Stimulated activated CD8-positive, alpha-beta memory T cell treated with anti-CD3 and anti-CD28 coated beads, Interleukin-15, amount 100 ng/mL, for 4 hours (primary cell): ENCODE data around the gene NAA16.

Source experiments
- DNase-seq, 2 donors: peaks; one replicate each; pipeline ENCODE4 v3.0.0-alpha.2; 2020; ENCODE audit warnings: low read depth in 2 of 2

Gene NAA16

DNA sequence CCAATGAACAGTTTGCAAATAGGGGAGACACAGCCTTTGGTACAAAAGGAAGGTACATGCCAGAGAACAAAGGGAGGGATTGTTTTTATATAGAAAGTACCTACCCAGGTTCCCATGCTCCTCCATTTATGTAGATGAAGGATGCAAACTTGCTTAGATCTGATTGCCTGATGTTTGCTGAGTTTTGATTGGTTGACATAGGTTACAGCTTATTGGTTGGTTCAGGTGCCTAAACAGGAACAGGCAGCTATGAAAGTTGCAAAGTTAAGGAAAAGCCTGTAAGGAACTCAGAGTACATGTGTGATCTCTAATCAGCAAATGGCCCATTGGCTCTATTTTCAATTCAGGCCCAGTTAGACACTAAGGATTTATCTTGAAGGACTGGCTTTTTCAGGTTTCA lies 6.5 kb upstream of the NAA16 start:
- DNase-seq = no peak

- DNase-seq = no peak
These were observed 4.6 kb upstream of the NAA16 start for GRCh38 chr13:41306271-41307145.

GRCh38 chr13:41307884-41308640 lies 3.0 kb upstream of the NAA16 start:
- DNase-seq = no peak

DNA sequence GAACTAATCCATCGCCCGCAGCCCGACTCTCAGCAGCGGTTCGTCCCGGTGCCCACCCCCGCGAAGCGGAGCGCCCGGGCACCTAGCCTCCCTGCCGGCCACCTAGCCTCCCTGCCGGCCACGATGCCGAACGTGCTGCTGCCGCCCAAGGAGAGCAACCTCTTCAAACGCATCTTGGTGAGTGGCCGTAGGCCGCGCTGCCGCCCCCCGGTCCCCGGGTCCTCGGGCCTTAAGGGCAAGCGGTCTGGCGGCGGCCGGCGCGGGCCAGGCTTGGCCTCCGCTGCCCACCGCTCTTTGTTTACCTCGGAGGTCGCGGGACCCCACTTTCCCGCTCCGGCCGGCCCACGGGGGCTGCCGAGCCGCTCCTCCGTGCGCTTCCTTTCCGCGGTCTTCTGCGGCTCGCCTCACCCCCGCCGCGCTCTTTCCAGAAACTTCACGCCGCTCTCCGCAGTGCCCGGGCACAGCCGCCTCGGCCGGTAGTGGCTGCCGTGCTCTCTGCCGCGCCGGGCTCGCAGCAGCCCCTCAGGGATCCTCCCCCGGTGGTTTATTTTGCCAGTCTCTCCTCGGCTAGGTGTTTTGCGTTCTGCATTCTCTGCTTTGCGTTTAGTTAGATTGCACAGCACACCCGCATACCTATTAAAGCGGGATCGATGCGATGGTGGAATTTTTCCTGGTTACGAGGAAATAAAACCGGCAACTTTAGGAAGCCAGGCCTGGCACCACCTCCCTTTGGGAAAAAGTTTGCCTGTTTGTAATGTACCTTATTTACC lies 524 bp downstream of the NAA16 start:
- DNase-seq = peak; percentile 22 to 37

- no peak for DNase-seq
These were observed 1.1 kb downstream of the NAA16 start for GRCh38 chr13:41312176-41312500.

DNA sequence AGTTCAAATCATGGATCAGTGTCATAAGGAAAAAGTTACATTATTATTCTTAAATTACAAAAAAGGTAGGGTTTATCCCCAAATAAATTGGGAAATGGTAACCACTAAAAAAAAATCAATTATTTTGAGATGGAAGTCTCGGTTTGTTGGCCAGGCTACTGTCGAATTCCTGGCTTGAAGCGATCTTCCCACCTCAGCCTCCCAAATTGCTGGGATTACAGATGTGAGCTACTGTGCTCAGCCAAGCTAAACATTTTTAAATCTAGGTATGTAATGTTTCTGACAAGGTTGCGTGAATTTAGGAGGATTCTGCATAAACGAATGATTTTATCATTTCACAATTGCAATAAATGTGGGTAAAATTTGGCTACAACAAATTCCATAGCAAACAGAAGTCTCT lies 2.0 kb downstream of the NAA16 start:
- no peak for DNase-seq

DNA sequence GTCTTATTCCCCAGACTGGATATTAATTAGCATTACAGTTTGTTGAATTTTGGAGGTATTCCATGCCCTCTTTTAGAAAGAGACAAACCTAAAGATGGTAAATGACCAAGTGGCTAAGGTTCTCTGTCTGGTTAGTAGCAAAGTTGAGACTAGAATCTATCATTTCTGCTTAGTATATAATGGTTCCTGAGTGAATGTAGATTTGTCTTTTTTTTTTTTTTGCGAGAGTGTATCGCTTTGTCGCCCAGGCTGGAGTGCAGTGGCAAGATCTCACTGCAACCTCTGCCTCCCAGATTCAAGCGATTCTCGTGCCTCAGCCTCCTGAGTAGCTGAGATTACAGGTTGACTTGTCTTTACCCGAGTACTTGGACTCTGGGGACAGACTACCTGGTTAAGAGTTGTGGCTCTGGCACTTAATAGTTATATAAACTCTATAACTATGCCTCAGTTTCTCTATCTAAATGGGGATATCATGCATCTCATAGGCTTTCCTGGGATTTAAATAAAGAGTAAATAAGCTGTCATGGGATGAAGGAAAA lies 2.7 kb downstream of the NAA16 start:
- no peak for DNase-seq

DNA sequence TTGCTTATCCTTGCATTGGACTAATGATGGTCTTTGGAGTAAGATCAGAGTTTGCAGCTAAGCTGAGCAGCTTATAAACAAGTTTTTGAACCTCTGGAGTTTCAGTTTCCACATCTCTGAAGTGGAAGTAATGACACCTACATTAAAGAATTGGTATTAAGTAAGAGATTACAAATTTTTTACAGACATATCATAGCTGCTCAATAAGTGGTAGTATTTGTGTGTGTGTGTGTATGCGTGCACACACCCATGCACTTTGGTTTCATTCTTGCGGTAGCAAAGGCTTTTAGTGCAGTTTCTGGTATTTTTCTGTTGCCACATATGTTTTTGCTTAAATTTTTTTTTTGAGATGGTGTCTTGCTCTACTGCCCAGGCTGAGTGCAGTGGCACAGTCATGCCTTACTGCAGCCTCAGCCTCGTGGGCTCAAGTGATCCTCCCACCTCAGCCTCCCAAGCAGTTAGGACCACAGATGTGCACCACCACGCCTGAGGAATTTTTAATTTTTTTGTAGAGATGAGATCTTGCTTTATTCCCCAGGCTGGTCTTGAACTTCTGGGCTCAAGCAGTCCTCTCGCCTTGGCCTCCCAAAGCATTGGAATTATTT lies 4.5 kb downstream of the NAA16 start:
- DNase-seq = no peak

GRCh38 chr13:41317243-41317642 lies 6.2 kb downstream of the NAA16 start:
- no peak for DNase-seq

- DNase-seq = no peak
These were observed 14.7 kb downstream of the NAA16 start for GRCh38 chr13:41325752-41326151.

DNA sequence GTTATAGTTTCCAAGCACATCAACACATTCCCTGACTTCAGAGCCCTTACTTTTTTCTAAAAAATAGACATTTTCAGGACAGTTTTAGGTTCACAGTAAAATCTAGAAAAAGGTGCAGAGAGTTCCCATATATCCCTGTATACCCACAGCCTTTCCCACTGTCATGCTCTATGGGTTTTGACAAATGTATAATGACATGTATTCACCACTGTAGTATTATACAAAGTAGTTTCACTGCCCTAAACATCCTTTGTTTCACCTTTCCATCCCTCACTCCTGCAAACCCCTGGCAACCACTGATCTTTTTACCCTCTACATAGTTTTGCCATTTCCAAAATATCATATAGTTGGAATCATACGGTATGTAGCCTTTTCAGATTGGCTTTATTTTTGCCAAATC lies 15.6 kb downstream of the NAA16 start:
- no peak for DNase-seq

- DNase-seq = no peak
These were observed 17.1 kb downstream of the NAA16 start for GRCh38 chr13:41327994-41328790.

GRCh38 chr13:41332829-41333228 lies 21.8 kb downstream of the NAA16 start:
- DNase-seq = no peak

DNA sequence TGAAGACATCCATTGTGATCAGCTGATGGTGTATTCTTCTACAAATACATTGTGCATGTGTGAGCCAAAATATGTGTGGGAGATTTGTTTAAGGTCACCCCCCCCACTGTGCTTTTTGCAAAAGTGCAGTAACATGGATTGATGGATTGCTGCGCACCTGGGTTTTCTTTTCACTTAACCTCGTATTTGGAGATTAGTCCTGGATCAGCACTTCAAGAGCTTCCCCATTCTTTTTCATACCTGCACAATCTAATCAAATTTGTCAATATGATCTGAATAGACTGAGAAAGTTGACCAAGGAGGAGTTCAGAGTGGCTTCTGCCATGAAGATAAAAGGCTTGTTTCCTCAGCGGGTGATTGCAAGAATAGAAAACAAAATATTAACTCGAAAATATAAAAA lies 23.7 kb downstream of the NAA16 start:
- no peak for DNase-seq

DNA sequence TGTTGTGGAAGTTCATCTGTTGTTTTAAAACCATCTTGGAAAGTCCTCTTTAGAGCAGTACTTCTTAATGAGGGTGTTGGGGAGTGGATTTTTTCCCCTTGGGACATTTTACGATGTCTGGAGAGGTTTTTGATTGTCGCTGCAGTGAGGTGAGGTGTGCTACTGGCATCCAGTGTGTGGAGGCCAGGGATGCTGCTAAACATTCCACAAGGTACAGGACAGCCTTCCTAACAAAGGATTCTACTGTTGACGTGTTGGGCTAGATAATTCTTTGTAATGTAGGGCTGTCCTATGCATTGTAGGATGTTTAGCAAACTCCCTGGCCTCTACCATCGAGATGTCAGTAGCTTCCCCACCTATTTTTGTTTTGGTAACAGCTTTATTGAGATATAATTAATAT lies 33.3 kb downstream of the NAA16 start:
- no peak for DNase-seq

DNA sequence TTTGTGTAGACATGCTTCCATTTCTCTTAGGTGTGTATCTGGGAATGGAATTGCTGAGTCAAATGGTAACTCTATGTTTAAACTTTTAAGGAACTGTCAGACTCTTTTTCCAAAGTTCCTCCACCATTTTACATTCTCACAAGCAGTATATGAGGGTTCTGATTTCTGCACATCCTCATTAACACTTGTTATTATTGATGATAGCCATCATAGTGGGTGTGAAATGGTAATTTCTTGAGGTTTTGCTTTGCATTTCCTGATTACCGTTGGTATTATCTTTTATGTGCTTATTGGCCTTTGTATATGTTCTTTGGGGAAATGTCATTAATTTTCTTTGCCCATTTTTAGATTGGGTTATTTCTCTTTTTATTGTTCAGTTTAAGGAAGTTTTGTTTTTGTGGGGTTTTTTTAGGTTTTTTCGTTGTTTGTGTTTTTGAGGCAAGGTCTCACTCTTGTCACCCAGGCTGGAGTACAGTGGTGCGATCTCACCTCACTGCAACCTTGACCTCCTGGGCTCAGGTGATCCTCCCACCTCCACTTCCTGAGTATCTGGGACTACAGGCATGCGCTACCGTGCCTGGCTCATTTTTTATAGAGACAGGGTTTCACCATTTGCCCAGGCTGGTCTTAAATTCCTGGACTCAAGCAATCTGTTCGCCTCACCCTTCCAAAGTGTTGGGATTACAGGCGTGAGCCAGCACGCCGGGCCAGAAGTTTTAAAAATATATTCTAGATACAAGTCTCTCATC lies 34.3 kb downstream of the NAA16 start:
- DNase-seq = no peak

- no peak for DNase-seq
These were observed 35.0 kb downstream of the NAA16 start for GRCh38 chr13:41345914-41346589.

DNA sequence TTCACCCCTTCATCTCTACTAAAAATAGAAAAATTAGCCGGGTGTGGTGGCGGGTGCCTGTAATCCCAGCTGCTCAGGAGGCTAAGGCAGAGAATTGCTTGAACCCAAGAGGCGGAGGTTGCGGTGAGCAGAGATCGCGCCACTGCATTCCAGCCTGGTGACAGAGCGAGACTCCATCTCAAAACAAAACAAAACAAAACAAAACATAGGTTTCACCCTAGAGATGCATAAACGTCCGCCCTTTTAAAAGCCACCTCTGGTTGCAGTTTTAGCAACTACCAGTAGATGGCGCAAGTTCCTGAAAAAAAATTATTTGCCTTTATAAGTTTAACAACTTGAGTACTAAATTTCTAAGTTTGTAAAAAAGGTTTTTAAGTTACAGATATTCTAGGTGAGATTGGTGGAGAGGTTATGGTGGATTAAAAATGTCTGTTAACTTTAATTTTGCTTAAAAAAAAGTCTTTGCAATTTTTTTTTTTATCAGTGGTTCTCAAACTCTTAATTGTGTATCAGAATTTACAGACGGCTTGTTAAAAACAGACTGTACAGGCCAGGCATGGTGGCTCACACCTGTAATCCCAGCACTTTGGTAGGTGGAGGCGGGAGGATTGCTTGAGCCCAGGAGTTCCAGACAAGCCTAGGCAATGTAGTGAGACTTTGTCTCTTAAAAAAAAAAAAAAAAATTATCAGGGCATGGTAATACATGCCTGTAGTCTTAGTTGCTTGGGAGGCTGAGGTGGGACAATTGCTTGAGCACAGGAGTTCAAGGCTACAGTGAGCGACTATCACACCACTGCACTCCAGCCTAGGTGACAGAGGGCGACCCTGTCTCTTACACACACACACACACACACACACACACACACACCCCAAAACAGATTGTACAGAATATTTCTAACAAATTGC lies 42.1 kb downstream of the NAA16 start:
- no peak for DNase-seq

GRCh38 chr13:41354416-41354815 lies 43.3 kb downstream of the NAA16 start:
- DNase-seq = no peak
